Stimulated activated CD8-positive, alpha-beta memory T cell treated with anti-CD3 and anti-CD28 coated beads, Interleukin-4, amount 100 ng/mL, for 24 hours (primary cell): ENCODE data around the gene SRRM1.
"Not testable (repeated sequence)": the region's sequence is repeated elsewhere in the genome, so short reads cannot be mapped to it uniquely, and the experiment has no call there.

Experiments
- DNase-seq: peaks from one replicate; pipeline ENCODE4 v3.0.0-alpha.2; 2020; ENCODE audit warnings: low read depth

SRRM1 gene

GRCh38 chr1:24720152-24720551 is 77.0 kb downstream of the SRRM1 start:
- no peak for DNase-seq

- no peak for DNase-seq
Measured at GRCh38 chr1:24721533-24721932, 78.4 kb downstream of the SRRM1 start.

DNA sequence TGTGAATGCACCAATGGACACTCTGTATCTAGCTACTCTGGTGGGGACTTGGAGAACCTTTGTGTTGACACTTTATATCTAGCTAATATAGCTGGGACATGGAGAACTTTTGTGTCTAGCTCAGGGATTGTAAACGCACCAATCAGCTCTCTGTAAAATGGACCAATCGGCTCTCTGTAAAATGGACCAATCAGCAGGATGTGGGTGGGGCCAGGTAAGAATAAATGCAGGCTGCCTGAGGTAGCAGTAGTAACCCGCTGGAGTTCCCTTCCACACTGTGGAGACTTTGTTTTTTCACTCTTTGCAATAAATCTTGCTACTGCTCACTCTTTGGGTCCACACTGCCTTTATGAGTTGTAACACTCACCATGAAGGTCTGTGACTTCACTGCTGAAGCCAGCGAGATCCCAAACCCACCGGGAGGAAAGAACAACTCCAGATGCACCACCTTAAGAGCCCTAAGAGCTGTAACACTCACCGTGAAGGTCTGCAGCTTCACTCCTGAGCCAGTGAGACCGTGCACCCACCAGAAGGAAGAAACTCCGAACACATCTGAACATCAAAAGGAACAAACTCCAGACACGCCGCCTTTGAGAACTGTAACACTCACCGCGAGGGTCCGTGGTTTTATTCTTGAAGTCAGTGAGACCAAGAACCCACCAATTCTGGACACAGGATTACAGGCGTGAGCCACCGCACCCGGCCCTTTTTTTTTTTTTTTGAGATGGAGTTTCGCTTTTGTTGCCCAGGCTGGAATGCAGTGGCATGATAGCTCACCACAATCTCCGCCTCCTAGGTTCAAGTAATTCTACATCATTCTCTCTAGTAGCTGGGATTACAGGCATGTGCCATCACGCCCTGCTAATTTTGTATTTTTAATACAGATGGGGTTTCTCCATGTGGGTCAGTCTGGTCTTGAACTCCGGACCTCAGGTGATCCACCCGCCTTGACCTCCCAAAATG is 79.3 kb downstream of the SRRM1 start:
- DNase-seq: not testable (repeated sequence)
